Prostate gland (tissue), 2 donors: ENCODE data around the gene TNFRSF25.

Source experiments
- CTCF ChIP-seq, 4 experiments: fragments of 200-600 bp in 2 of 4; fragments of 450-650 bp in 2 of 4; sonication (generic) in 2 of 4; IDR thresholded peaks; 1 replicate in 3 of 4; 2 replicates in 1 of 4; pipeline ENCODE4 v1.5.1; 2016 to 2019; ENCODE audit warnings: antibody characterized with exemption in 4 of 4, mild to moderate bottlenecking in 2 of 4, moderate library complexity in 2 of 4
- POLR2A ChIP-seq: fragments of 450-650 bp; IDR thresholded peaks from one replicate; pipeline ENCODE4 v1.6.1; 2016; ENCODE audit warnings: antibody characterized with exemption, mild to moderate bottlenecking
- POLR2AphosphoS5 ChIP-seq: sonication (generic); formaldehyde crosslinking; IDR thresholded peaks from one replicate; pipeline ENCODE4 v1.6.1; 2017; ENCODE audit warnings: antibody characterized with exemption

- TF ChIP-seq CTCF (IDR thresholded peaks at IDR 0.05) (no peak), POLR2A (no peak), POLR2AphosphoS5 (no peak)
These were observed 18.8 kb downstream of the TNFRSF25 start for GRCh38 chr1:6447016-6447817.
